GM12872 (cell line): ENCODE results near the gene MEOX2.

ENCODE experiments used
- CTCF ChIP-seq: IDR thresholded peaks from 3 replicates; pipeline ENCODE4 v1.5.1; 2011; ENCODE audit warnings: low read depth, mild to moderate bottlenecking, low read length, moderate library complexity; ENCODE audit not compliant: insufficient read depth

Gene MEOX2

GRCh38 chr7:15647309-15647708 lies 39.2 kb downstream of the MEOX2 start:
- no peak for TF ChIP-seq CTCF

- TF ChIP-seq CTCF = peak; percentile 27; the same call in 1 of the 3 replicates
Measured at GRCh38 chr7:15643000-15643705, 43.3 kb downstream of the MEOX2 start.

GRCh38 chr7:15628876-15629275 lies 57.6 kb downstream of the MEOX2 start:
- TF ChIP-seq CTCF = no peak

- no peak for TF ChIP-seq CTCF
Measured at GRCh38 chr7:15626041-15626440, 60.4 kb downstream of the MEOX2 start.

GRCh38 chr7:15625466-15625865 lies 61.0 kb downstream of the MEOX2 start:
- no peak for TF ChIP-seq CTCF

GRCh38 chr7:15621468-15621867 lies 65.0 kb downstream of the MEOX2 start:
- TF ChIP-seq CTCF = no peak

- no peak for TF ChIP-seq CTCF
Measured at GRCh38 chr7:15620491-15621185, 65.8 kb downstream of the MEOX2 start.
